ENCODE measurements around the gene PDE8B.
"Not testable (repeated sequence)": the region's sequence is repeated elsewhere in the genome, so short reads cannot be mapped to it uniquely, and the experiment has no call there.

Gene PDE8B

GRCh38 chr5:77369566-77369965 lies 159.1 kb downstream of the PDE8B start:
- no peak for TF ChIP-seq CTCF (conservative IDR thresholded peaks at IDR 0.05; ENCODE audit: control insufficient read depth, insufficient read depth, low read depth, low read length)
- H3K4me3 ChIP-seq (ENCODE audit: control insufficient read depth, low read depth, low read length), result no peak overlapping the region
- DNase-seq (ENCODE audit: low read depth), result no peak

GRCh38 chr5:77374686-77375085 lies 164.2 kb downstream of the PDE8B start:
- TF ChIP-seq CTCF (conservative IDR thresholded peaks at IDR 0.05; ENCODE audit: control insufficient read depth, insufficient read depth, low read depth, low read length), result no peak
- no peak overlapping the region for H3K4me3 ChIP-seq (ENCODE audit: control insufficient read depth, low read depth, low read length)
- no peak for DNase-seq (ENCODE audit: low read depth)

GRCh38 chr5:77376609-77377300 lies 166.3 kb downstream of the PDE8B start:
- no peak for TF ChIP-seq CTCF (conservative IDR thresholded peaks at IDR 0.05; ENCODE audit: control insufficient read depth, insufficient read depth, low read depth, low read length)
- H3K4me3 ChIP-seq (ENCODE audit: control insufficient read depth, low read depth, low read length), result no peak overlapping the region
- DNase-seq (ENCODE audit: low read depth), result no peak

- no peak for DNase-seq (ENCODE audit: low read depth)
- no peak for TF ChIP-seq CTCF (conservative IDR thresholded peaks at IDR 0.05; ENCODE audit: control insufficient read depth, insufficient read depth, low read depth, low read length)
- no peak overlapping the region for H3K4me3 ChIP-seq (ENCODE audit: control insufficient read depth, low read depth, low read length)
Measured at GRCh38 chr5:77379558-77380061, 169.1 kb downstream of the PDE8B start.

- TF ChIP-seq CTCF (conservative IDR thresholded peaks at IDR 0.05; ENCODE audit: control insufficient read depth, insufficient read depth, low read depth, low read length), result no peak
- H3K4me3 ChIP-seq (ENCODE audit: control insufficient read depth, low read depth, low read length), result no peak overlapping the region
- DNase-seq (ENCODE audit: low read depth), result no peak
Measured at GRCh38 chr5:77380636-77381035, 170.2 kb downstream of the PDE8B start.

- not testable (repeated sequence) for DNase-seq (ENCODE audit: low read depth); H3K4me3 ChIP-seq (ENCODE audit: control insufficient read depth, low read depth, low read length)
Measured at GRCh38 chr5:77383336-77383735, 172.9 kb downstream of the PDE8B start.

- not testable (repeated sequence) for DNase-seq (ENCODE audit: low read depth); H3K4me3 ChIP-seq (ENCODE audit: control insufficient read depth, low read depth, low read length)
Measured at GRCh38 chr5:77386340-77386739, 175.9 kb downstream of the PDE8B start.

GRCh38 chr5:77389746-77390145 lies 179.3 kb downstream of the PDE8B start:
- no peak overlapping the region for H3K4me3 ChIP-seq (ENCODE audit: control insufficient read depth, low read depth, low read length)
- no peak for TF ChIP-seq CTCF (conservative IDR thresholded peaks at IDR 0.05; ENCODE audit: control insufficient read depth, insufficient read depth, low read depth, low read length)
- no peak for DNase-seq (ENCODE audit: low read depth)
